Lung (tissue), 12 donors: Measurements from ENCODE around the gene COPG1. TPM values are rescaled to one million over a fixed set of nuclear protein-coding genes. Genes with fewer than 3 reads are reported as not detected.
A peak's percentile ranks its signal among the peaks of the same experiment; 100 is the strongest.

ENCODE experiments used
- ATAC-seq: fragments of 200-7000 bp; cut with Tn5 transposase; one replicate; pipeline ENCODE4 v1.9.1; 2020; ENCODE audit warnings: moderate number of reproducible peaks; ENCODE audit not compliant: insufficient read depth, low FRiP score
- DNase-seq, 3 donors: peaks; one replicate each; pipeline ENCODE4 v3.0.0-alpha.2; 2013 to 2017
- H3K27ac ChIP-seq, 2 donors: one replicate each; pipeline ENCODE4 v1.5.1; 2013; ENCODE audit warnings: mild to moderate bottlenecking in 2 of 2, moderate library complexity in 2 of 2, control low read depth in 1 of 2, inconsistent platforms in 1 of 2, low read depth in 1 of 2, low read length in 1 of 2
- H3K27me3 ChIP-seq, 3 donors: one replicate each; pipeline ENCODE4 v1.5.1; 2013; ENCODE audit warnings: low read length in 2 of 3; ENCODE audit not compliant: control insufficient read depth in 3 of 3, insufficient read depth in 3 of 3
- H3K36me3 ChIP-seq, 4 donors: one replicate each; pipeline ENCODE4 v1.5.1; 2013; ENCODE audit warnings: low read length in 4 of 4, mild to moderate bottlenecking in 1 of 4, moderate library complexity in 1 of 4; ENCODE audit not compliant: control insufficient read depth in 4 of 4, insufficient read depth in 4 of 4
- H3K4me1 ChIP-seq, 5 donors: one replicate each; pipeline ENCODE4 v1.5.1; 2013; ENCODE audit warnings: low read length in 5 of 5, mild to moderate bottlenecking in 2 of 5, moderate library complexity in 1 of 5; ENCODE audit not compliant: control insufficient read depth in 5 of 5, insufficient read depth in 5 of 5
- H3K4me3 ChIP-seq: one replicate; pipeline ENCODE4 v1.5.1; 2013; ENCODE audit warnings: mild to moderate bottlenecking, control low read depth, moderate library complexity
- H3K9ac ChIP-seq, 2 donors: one replicate each; pipeline ENCODE4 v1.5.1; 2013; ENCODE audit warnings: low read length in 2 of 2, control low read depth in 1 of 2; ENCODE audit not compliant: insufficient read depth in 1 of 2
- H3K9me3 ChIP-seq, 4 donors: one replicate each; pipeline ENCODE4 v1.5.1; 2013; ENCODE audit warnings: low read length in 3 of 4, mild to moderate bottlenecking in 1 of 4, moderate library complexity in 1 of 4; ENCODE audit not compliant: control insufficient read depth in 4 of 4, insufficient read depth in 3 of 4
- CTCF ChIP-seq: IDR thresholded peaks from 2 replicates; pipeline ENCODE4 v1.5.1; 2012; ENCODE audit warnings: mild to moderate bottlenecking; ENCODE audit errors: control extremely low read depth, extremely low read depth
- WGBS, 2 donors: extraction: QIAGEN DNeasy Blood & Tissue Kit; methylation state at CpG; one replicate each; pipeline ENCODE4 v1.1.7; 2013; 5-methylcytosine and 5-hydroxymethylcytosine counted together
- polyA plus RNA-seq, 2 donors: library from polyadenylated mRNA; stranded (reverse); fragments of 200-250 nt; gene quantifications; one replicate each; pipeline ENCODE4 v1.2.1, GENCODE V29; 2013
- total RNA-seq, 2 donors: library from RNA; depleted of rRNA in 1 of 2; stranded (reverse); fragments of >200 nt in 1 of 2; gene quantifications; one replicate each; pipeline ENCODE4 v1.2.1, GENCODE V29; 2014 to 2021
- donor health status: control.
- donor health status: control.
- donor health status: Bipolar disorder and iron deficiency.
- donor health status: healthy.
- donor health status: DM: yes; HTN: yes; CAD: no.

COPG1 gene
- total and polyA plus RNA-seq, 4 donors, result 126 to 234 (median 146) TPM

DNA sequence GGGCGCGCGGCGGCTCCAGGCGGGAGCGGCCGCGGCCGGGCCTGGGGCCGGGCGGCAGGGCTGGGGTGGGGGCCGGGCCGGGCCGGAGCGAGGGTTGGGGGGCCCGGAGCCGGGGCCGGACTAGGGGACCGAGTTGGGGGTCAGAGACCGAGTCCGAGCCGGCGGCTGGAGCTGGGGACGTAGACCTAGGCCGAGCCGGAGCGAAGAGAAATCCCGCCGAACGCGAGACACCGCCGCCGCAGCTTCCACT is 66.5 kb downstream of the COPG1 start:
- no peak for DNase-seq

DNA sequence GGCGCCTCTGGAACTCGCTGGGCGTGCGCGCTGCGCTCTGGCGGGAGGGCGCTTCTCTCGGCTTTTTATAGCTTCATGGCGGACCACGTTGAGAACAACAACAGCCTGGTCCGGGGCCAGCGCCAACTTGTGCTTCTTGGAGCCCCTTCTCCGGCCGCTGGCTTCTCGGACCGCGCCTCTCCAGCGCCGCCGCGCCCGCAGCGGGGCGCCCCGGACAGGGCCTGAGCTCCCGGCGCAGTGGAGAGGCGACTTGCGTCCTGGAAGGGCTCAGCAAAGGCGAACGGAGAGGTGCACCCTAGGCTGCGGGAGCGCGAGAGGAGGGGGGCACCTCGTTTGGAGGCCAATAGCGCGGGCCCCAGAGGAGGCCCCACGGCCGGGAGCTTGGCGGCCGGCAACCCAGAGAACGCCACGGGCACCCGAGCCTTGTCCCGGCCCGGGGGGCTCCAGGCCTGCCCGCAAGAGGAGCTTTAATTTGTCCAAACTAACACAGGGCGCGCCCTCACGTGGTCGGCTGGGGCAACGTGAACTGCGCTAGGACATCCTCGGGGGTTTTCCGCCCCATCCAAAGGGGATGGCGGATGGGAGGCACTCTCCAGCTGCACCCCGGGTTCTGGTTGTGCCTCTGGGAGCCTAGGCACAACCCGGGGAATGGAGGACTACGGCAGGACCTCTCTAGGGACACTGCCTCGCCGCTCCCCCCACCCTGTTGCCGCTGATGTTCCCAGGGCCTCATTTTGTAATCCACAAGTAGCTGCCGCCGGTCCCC is 67.0 kb downstream of the COPG1 start:
- H3K27ac ChIP-seq, result peak overlapping the region; percentile 88 to 98
- H3K4me1 ChIP-seq, result peaks cover 3 to 22% (median 11%) of the 10 kb centered on the region in 5 donors
- TF ChIP-seq CTCF, result peak; percentile 23
- H3K4me3 ChIP-seq, result peak overlapping the region; percentile 68
- H3K36me3 ChIP-seq, result peaks cover 0 to 7% (median 2%) of the 10 kb centered on the region in 4 donors
- peak overlapping the region in 1 of 2 donors; percentile 52 for H3K9ac ChIP-seq
- H3K27me3 ChIP-seq, result no peaks in the 10 kb centered on the region
- ATAC-seq (peak; percentile 42), DNase-seq (peak; percentile 91 to 93 (median 93))
- H3K9me3 ChIP-seq, result no peaks in the 10 kb centered on the region
- WGBS, 2 donors, result 0% methylated on average over 59 to 65 of the region's 65 CpGs

More for the DNA sequence above, 66.5 kb downstream of the COPG1 start:
- no peak for TF ChIP-seq CTCF
- H3K9ac ChIP-seq, result no peak overlapping the region
- 0 to 1% methylated on average over 33 to 34 of the region's 34 CpGs for WGBS, 2 donors
- H3K4me1 ChIP-seq, result peaks cover 3 to 22% (median 11%) of the 10 kb centered on the region in 5 donors
- peak overlapping the region; percentile 88 to 98 for H3K27ac ChIP-seq
- no peaks in the 10 kb centered on the region for H3K9me3 ChIP-seq
- peak overlapping the region; percentile 68 for H3K4me3 ChIP-seq
- H3K36me3 ChIP-seq, result peaks cover 0 to 4% (median 2%) of the 10 kb centered on the region in 4 donors
- ATAC-seq, result peak; percentile 6
- H3K27me3 ChIP-seq, result no peaks in the 10 kb centered on the region

GRCh38 chr3:129317014-129317771 is 67.8 kb downstream of the COPG1 start:
- Histone ChIP-seq H3K4me3 (no peak overlapping the region), H3K27me3 (no peaks in the 10 kb centered on the region), H3K9me3 (no peaks in the 10 kb centered on the region), H3K4me1 (peaks cover 3 to 22% (median 11%) of the 10 kb centered on the region in 5 donors), H3K9ac (peak overlapping the region in 1 of 2 donors; percentile 20), H3K36me3 (peaks cover 0 to 7% (median 2%) of the 10 kb centered on the region in 4 donors), H3K27ac (peak overlapping the region; percentile 88 to 98)
- 37% methylated on average over 14 to 15 of the region's 15 CpGs for WGBS, 2 donors
- no peak for ATAC-seq
- peak in 1 of 3 donors; percentile 48 for DNase-seq
- no peak for TF ChIP-seq CTCF
